Peyer's patch (tissue), 4 donors: ENCODE measurements around the gene FCN1. TPM values are rescaled to one million over a fixed set of nuclear protein-coding genes. Genes with fewer than 3 reads are reported as not detected.

Source experiments
- DNase-seq, 3 donors: peaks; one replicate each; pipeline ENCODE4 v3.0.0-alpha.2; 2017 to 2019
- H3K27ac ChIP-seq, 4 donors: fragments of 200-600 bp; sonication (generic); one replicate each; pipeline ENCODE4 v1.5.1; 2016 to 2019
- H3K27me3 ChIP-seq, 2 donors: fragments of 200-600 bp; sonication (generic); one replicate each; pipeline ENCODE4 v1.5.1; 2019
- H3K36me3 ChIP-seq, 3 donors: fragments of 200-600 bp; sonication (generic); one replicate each; pipeline ENCODE4 v1.5.1; 2016 to 2019
- H3K4me1 ChIP-seq, 4 donors: fragments of 200-600 bp; sonication (generic); one replicate each; pipeline ENCODE4 v1.5.1; 2016 to 2019
- H3K4me3 ChIP-seq, 4 donors: fragments of 200-600 bp; sonication (generic); 1 replicate in 3 of 4; 2 replicates in 1 of 4; pipeline ENCODE4 v1.5.1; 2016 to 2019; ENCODE audit warnings: mild to moderate bottlenecking in 1 of 4
- H3K9me3 ChIP-seq, 4 donors: fragments of 200-600 bp; sonication (generic); one replicate each; pipeline ENCODE4 v1.5.1; 2016 to 2019; ENCODE audit warnings: mild to moderate bottlenecking in 1 of 4
- POLR2A ChIP-seq, 2 donors: fragments of 450-650 bp; IDR thresholded peaks; one replicate each; pipeline ENCODE4 v1.5.1; 2017; ENCODE audit warnings: antibody characterized with exemption in 2 of 2, mild to moderate bottlenecking in 2 of 2, moderate library complexity in 2 of 2
- total RNA-seq, 4 donors: library from RNA; depleted of rRNA; stranded (reverse); fragments of >200 nt; gene quantifications; one replicate each; pipeline ENCODE4 v1.1.0, GENCODE V29; 2016
- TF ChIP-seq, protein P1 (sequence below), 6 experiments: fragments of 450-650 bp in 4 of 6; fragments of 200-600 bp in 2 of 6; sonication (generic) in 1 of 6; IDR thresholded peaks; one replicate each; pipeline ENCODE4 v1.5.1; 2017 to 2019; ENCODE audit warnings: antibody characterized with exemption in 6 of 6, mild to moderate bottlenecking in 3 of 6, moderate library complexity in 1 of 6

The FCN1 gene
- total RNA-seq, 4 donors from 2014 or later = 2.5 TPM; not detected in 3

GRCh38 chr9:134937566-134938345 is 20.0 kb upstream of the FCN1 start:
- DNase-seq = peak in 1 of 3 donors; percentile 33
- Histone ChIP-seq H3K4me3 (no peak overlapping the region), H3K4me1 (no peaks in the 10 kb centered on the region), H3K36me3 (no peaks in the 10 kb centered on the region), H3K9me3 (no peaks in the 10 kb centered on the region), H3K27me3 (no peaks in the 10 kb centered on the region), H3K27ac (no peak overlapping the region)
- TF ChIP-seq, protein P1, sequence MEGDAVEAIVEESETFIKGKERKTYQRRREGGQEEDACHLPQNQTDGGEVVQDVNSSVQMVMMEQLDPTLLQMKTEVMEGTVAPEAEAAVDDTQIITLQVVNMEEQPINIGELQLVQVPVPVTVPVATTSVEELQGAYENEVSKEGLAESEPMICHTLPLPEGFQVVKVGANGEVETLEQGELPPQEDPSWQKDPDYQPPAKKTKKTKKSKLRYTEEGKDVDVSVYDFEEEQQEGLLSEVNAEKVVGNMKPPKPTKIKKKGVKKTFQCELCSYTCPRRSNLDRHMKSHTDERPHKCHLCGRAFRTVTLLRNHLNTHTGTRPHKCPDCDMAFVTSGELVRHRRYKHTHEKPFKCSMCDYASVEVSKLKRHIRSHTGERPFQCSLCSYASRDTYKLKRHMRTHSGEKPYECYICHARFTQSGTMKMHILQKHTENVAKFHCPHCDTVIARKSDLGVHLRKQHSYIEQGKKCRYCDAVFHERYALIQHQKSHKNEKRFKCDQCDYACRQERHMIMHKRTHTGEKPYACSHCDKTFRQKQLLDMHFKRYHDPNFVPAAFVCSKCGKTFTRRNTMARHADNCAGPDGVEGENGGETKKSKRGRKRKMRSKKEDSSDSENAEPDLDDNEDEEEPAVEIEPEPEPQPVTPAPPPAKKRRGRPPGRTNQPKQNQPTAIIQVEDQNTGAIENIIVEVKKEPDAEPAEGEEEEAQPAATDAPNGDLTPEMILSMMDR (IDR thresholded peaks at IDR 0.05) = no peak
- TF ChIP-seq POLR2A (IDR thresholded peaks at IDR 0.05) = no peak

DNA sequence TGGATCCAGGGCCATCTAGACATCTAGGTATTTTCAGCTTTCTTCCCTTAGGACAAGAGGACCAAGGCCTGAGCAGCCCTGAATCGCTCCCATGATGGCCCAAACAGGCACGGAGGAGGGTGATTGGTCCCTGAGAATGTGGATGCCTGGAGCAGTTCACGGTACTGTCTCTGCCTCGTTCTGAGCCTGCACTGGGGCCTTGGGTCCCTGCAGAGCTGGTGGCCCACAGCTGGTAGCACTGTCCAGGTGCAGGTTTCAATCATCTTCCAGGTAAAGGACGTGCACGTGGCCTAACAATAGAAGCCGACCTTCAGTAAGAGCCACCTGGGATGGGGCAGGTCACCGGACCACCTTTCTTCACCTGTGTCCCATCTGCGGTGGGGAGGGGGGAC is 19.4 kb upstream of the FCN1 start:
- H3K36me3 ChIP-seq = no peaks in the 10 kb centered on the region
- TF ChIP-seq, protein P1 (IDR thresholded peaks at IDR 0.05) = no peak
- no peak for TF ChIP-seq POLR2A (IDR thresholded peaks at IDR 0.05)
- H3K4me3 ChIP-seq = no peak overlapping the region
- H3K27me3 ChIP-seq = no peaks in the 10 kb centered on the region
- H3K9me3 ChIP-seq = no peaks in the 10 kb centered on the region
- H3K4me1 ChIP-seq = no peaks in the 10 kb centered on the region
- DNase-seq = no peak
- H3K27ac ChIP-seq = no peak overlapping the region

- no peaks in the 10 kb centered on the region for H3K9me3 ChIP-seq
- no peaks in the 10 kb centered on the region for H3K36me3 ChIP-seq
- no peak overlapping the region for H3K27ac ChIP-seq
- no peaks in the 10 kb centered on the region for H3K27me3 ChIP-seq
- no peak for DNase-seq
- no peaks in the 10 kb centered on the region for H3K4me1 ChIP-seq
- TF ChIP-seq, protein P1 (IDR thresholded peaks at IDR 0.05) = no peak
- no peak for TF ChIP-seq POLR2A (IDR thresholded peaks at IDR 0.05)
- no peak overlapping the region for H3K4me3 ChIP-seq
Measured at GRCh38 chr9:134936346-134937163, 18.8 kb upstream of the FCN1 start.

DNA sequence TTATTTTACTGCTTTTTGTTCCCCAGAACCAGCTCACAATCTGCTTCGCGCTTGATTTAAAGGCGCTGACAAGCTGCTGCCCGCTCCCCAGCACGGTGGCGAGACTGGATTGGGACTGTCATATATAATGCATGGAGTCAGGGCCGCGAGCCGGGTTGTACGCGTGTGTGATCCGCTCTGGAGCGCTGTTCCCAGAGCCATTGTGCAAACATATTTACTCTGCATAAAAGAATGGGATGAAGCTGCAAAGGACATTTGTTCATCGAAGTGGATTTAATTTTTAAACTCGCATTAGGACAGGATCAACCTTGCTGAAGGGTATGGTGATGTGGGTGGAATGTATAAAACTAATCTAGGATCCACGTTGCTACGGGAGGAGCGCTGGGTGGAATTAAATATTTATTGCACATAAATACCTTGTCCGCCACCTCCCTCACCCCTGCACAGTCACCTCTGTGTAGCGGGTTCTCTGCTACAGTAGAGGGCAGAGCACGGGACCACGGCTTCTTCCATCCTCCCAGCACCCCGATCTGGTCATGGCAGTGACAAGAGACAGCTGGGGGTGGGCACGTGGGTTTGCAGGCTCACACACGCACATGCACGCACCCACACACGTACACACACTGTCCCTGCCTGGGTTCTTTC is 18.1 kb upstream of the FCN1 start:
- Histone ChIP-seq H3K4me3 (no peak overlapping the region), H3K9me3 (no peaks in the 10 kb centered on the region), H3K27me3 (no peaks in the 10 kb centered on the region), H3K27ac (no peak overlapping the region), H3K4me1 (no peaks in the 10 kb centered on the region), H3K36me3 (no peaks in the 10 kb centered on the region)
- TF ChIP-seq, protein P1 (IDR thresholded peaks at IDR 0.05) = no peak
- no peak for TF ChIP-seq POLR2A (IDR thresholded peaks at IDR 0.05)
- DNase-seq = no peak

- TF ChIP-seq, protein P1 (IDR thresholded peaks at IDR 0.05) = no peak
- TF ChIP-seq POLR2A (IDR thresholded peaks at IDR 0.05) = no peak
- Histone ChIP-seq H3K4me1 (no peaks in the 10 kb centered on the region), H3K9me3 (no peaks in the 10 kb centered on the region), H3K27ac (no peak overlapping the region), H3K4me3 (no peak overlapping the region), H3K27me3 (no peaks in the 10 kb centered on the region), H3K36me3 (no peaks in the 10 kb centered on the region)
- DNase-seq = no peak
Measured at GRCh38 chr9:134935056-134935640, 17.4 kb upstream of the FCN1 start.
